ENCODE data around the gene WDR33.

GRCh38 chr2:127704641-127705390 lies 106.2 kb downstream of the WDR33 start:
- TF ChIP-seq CTCF (IDR thresholded peaks at IDR 0.05; ENCODE audit: borderline replicate concordance, extremely low read depth, low read length, poor library complexity, severe bottlenecking) = no peak
- TF ChIP-seq EZH2 (IDR thresholded peaks at IDR 0.05; ENCODE audit: borderline replicate concordance, low read depth, low read length, severe bottlenecking) = no peak

Data from DND-41 (cell line).